GM21367 (cell line): Measurements from ENCODE around the gene TBX15.
A peak's percentile ranks its signal among the peaks of the same experiment; 100 is the strongest.
"Not testable (repeated sequence)": the region's sequence is repeated elsewhere in the genome, so short reads cannot be mapped to it uniquely, and the experiment has no call there.

ENCODE experiments used
- ATAC-seq: cut with Tn5 transposase; IDR thresholded peaks from one replicate; pipeline ENCODE4 v1.9.1; 2021; ENCODE audit not compliant: unreplicated experiment

Gene TBX15

GRCh38 chr1:118928739-118929554 lies 59.2 kb downstream of the TBX15 start:
- ATAC-seq: no peak

GRCh38 chr1:118927427-118928187 lies 60.5 kb downstream of the TBX15 start:
- ATAC-seq: no peak

GRCh38 chr1:118926261-118926660 lies 61.9 kb downstream of the TBX15 start:
- no peak for ATAC-seq

GRCh38 chr1:118925651-118926050 lies 62.5 kb downstream of the TBX15 start:
- no peak for ATAC-seq

GRCh38 chr1:118923319-118923718 lies 64.8 kb downstream of the TBX15 start:
- no peak for ATAC-seq

- ATAC-seq: no peak
Measured at GRCh38 chr1:118921994-118922393, 66.1 kb downstream of the TBX15 start.

- ATAC-seq: no peak
Measured at GRCh38 chr1:118920124-118920717, 67.9 kb downstream of the TBX15 start.

- ATAC-seq: no peak
Measured at GRCh38 chr1:118918940-118919259, 69.2 kb downstream of the TBX15 start.

- peak; percentile 66 for ATAC-seq
Measured at GRCh38 chr1:118918230-118918939, 69.8 kb downstream of the TBX15 start.

- ATAC-seq: not testable (repeated sequence)
Measured at GRCh38 chr1:118916346-118916745, 71.8 kb downstream of the TBX15 start.

GRCh38 chr1:118914379-118915161 lies 73.6 kb downstream of the TBX15 start:
- no peak for ATAC-seq

GRCh38 chr1:118913818-118914217 lies 74.3 kb downstream of the TBX15 start:
- ATAC-seq: no peak

- ATAC-seq: no peak
Measured at GRCh38 chr1:118912574-118912973, 75.6 kb downstream of the TBX15 start.

GRCh38 chr1:118911571-118911970 lies 76.6 kb downstream of the TBX15 start:
- ATAC-seq: no peak

GRCh38 chr1:118907466-118907865 lies 80.7 kb downstream of the TBX15 start:
- ATAC-seq: no peak

- ATAC-seq: no peak
Measured at GRCh38 chr1:118905671-118906070, 82.5 kb downstream of the TBX15 start.

GRCh38 chr1:118905196-118905595 lies 82.9 kb downstream of the TBX15 start:
- no peak for ATAC-seq

- ATAC-seq: no peak
Measured at GRCh38 chr1:118902711-118903191, 85.4 kb downstream of the TBX15 start.

- ATAC-seq: no peak
Measured at GRCh38 chr1:118902299-118902698, 85.8 kb downstream of the TBX15 start.

- no peak for ATAC-seq
Measured at GRCh38 chr1:118900643-118901440, 87.3 kb downstream of the TBX15 start.
